GF-D8 (cell line): ENCODE measurements around the gene PRKG1.
"Not testable (repeated sequence)": the region's sequence is repeated elsewhere in the genome, so short reads cannot be mapped to it uniquely, and the experiment has no call there.

Experiments used
- DNase-seq: peaks from one replicate; lab custom pipeline; 2025; lab: John Stamatoyannopoulos, UW

Gene PRKG1

DNA sequence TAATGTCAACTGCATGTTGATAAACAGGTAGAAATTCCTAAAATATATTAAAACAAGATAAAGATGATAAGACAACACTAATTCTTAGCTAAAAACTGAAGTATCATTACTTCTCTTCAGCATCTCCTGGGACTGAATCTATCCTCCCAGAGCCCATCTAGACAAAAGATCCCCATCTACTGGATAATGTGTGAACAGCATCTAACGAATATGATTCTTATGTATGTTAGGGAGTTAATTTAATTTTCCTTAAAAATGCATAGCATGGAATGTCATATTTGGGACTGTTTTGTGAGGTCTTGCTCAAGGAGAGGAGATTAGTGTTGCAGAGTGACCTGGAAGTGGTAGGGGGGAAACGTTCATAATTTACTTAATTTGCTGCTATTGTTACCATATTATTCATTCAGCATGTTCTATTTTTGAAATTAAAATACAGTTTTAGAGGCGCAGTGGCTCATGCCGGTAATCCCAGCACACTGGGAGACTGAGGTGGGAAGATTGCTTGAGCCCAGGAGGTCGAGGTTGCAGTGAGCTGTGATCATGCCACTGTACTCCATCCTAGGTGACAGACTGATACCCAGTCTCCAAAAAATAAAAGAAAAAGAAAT lies 930.2 kb downstream of the PRKG1 start:
- no peak for DNase-seq

DNA sequence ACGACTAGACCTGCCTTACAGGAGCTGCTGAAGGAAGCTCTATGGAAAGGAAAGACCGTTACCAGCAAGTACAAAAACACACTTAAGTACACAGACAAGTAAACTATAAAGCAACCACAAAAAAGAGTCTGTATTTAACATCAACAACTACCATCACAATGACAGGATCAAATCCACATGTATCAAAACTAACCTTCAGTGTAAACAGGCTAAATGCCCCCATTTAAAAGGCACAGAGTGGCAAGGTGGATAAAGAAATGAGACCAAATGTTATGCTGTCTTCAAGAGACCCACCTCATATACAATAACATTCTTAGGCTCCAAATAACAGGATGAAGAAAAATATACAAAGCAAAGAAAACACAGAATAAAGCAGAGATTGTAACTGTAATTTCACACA lies 932.8 kb downstream of the PRKG1 start:
- DNase-seq = no peak

DNA sequence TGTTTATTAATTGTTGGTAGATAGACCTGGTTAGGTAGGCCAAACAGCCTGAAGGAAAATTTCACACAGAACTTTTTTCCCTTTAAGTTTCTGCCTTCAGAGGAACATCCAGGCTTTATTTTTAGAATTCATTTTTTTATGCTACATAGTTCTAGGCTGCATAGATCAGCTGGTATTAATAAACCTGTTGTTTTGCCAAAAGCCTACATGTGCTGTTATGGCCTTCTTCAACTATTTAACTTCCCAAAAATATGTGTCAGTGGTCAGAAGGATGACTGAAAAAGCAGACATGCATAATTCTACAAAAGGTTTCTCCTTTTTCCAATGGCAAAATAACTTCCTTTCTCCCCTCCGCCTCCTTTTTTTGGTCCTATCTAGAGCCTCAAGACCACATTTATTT lies 936.8 kb downstream of the PRKG1 start:
- DNase-seq = no peak

DNA sequence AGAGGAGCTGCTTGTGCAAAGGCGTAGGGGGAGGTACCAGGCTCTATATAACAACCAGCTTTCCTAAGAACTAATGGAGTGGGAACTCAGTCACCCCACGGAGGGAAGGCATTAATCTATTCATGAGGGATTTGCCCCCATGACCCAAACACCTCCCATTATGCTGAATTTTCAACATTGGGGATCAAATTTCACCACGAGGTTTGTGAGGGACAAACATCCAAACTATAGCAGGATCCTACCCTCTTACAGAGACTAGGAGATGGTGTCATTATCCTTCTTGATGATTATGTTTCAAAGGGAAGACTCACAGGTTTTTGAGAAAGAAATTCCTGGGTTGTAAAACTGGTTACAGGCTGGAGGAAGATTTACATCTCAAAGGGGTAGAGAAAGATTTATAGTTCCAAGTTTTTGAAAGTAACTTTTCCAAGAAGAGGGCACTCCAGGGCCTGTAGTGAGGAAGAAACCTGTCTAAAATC lies 944.8 kb downstream of the PRKG1 start:
- DNase-seq = no peak

DNA sequence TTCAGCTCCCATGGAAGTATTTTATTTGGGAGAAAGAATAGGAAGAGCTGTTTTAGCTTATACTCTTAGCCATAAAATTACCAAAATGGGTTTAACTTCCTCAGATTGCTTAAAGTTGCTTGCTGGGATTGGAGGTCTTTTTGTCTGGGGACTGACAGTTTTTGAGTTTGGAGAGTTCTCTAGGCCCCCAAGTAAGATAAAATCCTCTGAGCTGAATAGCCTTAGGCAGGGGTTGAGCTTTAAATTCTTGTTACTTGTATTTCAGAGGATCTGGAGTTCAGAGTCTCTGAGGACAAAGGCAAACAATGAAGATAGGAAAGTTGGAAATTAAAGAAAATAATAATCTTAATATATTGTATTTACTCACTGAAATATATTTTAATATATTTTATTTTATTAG lies 945.4 kb downstream of the PRKG1 start:
- DNase-seq = no peak

DNA sequence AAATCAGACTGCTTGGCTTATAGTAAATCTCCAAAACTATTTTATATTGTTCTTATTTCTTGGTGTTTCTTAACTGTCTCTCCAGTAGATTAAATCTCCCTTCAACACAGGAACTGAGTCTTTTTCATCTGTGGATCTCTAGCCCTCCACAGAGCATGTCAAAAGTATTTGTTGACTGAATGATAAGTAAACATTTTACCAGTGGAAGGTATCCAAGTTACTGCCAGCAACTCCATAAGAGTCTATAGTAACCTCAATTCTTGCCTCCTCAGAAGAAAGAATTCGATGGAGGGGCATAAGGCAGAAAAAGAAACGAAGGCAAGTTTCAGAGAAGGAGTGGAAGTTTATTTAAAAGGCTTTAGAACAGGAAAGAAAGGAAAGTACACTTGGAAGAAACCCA lies 945.9 kb downstream of the PRKG1 start:
- no peak for DNase-seq

DNA sequence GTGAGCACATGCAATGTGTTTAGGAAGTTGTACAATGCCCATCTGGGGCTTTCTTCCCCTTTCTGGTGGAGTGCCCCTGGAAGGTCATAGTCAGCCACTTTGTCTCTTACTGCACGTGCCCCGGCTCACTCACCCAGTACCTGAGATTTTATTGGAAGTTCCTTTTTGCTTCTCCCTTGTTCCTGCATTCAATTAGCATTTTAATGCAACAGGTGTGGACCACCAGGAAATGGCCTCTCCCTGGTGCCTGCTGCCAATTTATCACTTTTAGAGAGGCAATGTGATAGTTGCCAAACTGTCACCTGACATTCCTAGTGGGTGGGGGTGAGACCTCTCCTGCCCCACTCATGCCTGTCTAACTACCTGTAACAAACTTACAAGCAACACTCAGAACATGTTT lies 946.4 kb downstream of the PRKG1 start:
- no peak for DNase-seq

DNA sequence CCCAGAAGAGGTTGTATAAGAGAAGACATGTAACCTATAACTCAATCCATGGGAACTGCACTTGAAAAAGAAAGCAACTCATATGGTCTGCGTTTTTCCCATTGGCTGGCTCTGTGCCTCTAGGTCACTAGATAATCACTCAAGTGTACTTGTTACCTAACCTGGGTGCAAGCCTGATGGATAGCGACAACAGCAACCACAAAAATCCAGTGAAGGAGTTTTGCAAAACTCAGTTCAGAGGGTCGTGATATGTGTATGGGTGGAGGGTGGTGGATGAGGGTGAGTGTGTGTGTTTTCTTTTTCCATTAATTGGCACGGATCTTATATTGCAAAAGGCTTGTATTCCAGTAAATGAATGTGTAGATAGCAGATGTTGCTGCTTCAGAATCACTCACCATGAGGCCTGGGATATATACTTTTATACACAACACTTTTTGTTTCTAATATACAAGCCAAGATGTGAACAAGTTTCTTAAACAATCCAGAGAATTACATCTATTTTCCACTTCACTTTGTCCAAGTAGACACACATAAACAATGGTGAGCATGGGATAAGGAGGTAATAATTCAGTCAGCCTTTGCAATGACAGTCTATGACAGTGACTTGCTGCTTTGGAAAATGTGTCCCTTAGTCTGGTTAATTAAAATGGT lies 952.9 kb downstream of the PRKG1 start:
- DNase-seq = no peak

DNA sequence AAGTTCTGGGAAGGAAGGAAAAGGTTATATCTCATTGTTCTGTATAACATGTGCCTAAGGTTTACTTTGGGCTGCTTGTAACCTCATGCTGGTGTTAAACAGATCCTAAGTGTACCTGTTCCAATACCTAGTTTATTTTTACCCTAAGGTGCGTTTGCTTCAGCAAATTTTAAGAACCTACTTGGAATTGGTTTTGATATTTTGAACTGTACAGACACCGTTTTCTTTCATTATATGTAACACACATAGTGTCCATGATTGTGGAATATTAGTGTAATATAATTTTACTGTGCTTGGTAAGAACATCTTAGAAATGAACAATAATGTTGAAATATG lies 954.2 kb downstream of the PRKG1 start:
- DNase-seq = no peak

DNA sequence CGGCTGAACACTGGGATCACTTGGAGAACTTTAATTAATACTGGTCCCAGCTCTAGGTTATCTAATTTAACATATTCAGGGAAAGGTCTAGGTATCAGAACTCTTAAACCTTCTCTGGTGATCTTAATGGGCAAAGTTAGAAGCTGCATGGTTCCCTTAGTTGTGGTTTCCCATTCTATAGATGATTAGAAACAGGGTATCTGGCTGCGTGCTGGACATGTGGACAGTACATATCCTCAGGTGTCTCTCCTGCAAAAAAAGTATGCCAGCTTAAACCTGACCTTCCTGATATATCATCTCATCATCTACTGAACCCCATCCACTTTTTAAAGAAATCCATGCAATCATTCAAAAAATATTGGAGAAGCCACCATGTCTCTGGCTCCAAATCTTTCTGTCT lies 955.3 kb downstream of the PRKG1 start:
- DNase-seq = no peak

DNA sequence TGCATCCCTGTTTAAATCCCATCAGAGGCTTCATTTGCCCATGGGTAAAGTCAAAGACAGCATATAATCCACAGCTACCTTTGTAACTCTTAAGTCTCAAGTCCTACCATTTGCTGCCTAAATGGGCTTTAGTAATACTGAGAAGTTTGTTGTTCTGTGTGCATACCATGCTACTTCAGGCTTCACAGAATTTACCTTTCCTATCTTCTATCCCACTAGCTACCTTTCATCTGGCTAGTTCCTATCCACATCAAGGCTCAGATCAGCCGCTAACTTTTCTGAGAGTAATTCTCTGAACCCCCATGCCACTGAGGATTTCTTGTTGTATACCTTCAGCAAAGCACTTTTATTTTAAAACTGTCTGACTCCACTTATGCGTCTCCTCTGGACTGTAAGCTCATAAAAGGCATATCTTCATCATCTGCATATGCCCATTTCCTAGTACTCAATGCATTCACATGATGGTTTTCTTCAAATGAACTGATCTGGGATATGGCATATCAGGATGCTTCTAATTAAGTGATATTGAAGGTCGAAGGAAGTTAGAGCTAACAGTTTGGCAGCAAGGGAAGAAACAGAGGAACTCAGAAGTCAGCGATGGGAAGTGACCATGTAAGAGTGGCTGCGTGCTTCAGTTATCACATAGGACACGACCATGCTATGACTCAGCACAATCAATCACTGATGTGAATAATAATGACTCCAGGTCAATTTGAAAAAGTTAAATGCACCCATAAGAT lies 955.9 kb downstream of the PRKG1 start:
- no peak for DNase-seq

DNA sequence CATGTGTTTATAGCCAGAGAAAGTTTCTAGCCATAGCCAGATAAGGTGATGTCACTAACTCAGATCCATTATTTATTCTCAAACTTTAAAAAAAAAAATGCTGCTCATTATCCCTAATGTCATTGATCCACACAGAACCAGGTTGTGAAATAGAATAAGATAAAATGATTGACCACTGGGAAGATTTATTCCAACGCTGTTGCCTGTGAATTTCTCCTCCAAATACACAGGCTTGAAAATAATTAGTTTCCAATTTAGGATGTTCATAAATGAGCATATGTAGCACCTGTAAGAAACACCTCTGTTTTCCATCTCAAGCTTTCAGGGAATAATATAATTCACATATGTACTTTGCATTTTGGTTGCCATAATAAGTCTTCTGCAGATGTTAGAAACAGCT lies 956.7 kb downstream of the PRKG1 start:
- no peak for DNase-seq

DNA sequence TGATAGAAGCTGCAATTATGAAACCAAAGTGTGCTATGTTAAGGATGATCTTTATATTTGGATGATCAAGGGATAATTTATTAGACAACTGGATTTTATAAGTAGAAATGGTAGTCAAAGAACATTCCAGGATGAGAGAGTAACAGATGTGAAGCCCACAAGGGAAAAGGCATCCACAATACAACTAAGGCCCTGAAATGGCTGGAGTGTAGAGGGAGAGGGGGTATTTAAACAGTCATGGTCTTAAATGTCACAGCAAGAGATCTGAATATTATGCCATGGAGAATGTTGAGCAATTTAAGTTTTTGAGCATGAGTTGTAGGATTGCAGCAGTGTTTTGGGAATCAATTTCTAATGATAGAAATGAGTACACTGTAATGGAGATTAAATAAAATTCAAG lies 957.5 kb downstream of the PRKG1 start:
- no peak for DNase-seq

DNA sequence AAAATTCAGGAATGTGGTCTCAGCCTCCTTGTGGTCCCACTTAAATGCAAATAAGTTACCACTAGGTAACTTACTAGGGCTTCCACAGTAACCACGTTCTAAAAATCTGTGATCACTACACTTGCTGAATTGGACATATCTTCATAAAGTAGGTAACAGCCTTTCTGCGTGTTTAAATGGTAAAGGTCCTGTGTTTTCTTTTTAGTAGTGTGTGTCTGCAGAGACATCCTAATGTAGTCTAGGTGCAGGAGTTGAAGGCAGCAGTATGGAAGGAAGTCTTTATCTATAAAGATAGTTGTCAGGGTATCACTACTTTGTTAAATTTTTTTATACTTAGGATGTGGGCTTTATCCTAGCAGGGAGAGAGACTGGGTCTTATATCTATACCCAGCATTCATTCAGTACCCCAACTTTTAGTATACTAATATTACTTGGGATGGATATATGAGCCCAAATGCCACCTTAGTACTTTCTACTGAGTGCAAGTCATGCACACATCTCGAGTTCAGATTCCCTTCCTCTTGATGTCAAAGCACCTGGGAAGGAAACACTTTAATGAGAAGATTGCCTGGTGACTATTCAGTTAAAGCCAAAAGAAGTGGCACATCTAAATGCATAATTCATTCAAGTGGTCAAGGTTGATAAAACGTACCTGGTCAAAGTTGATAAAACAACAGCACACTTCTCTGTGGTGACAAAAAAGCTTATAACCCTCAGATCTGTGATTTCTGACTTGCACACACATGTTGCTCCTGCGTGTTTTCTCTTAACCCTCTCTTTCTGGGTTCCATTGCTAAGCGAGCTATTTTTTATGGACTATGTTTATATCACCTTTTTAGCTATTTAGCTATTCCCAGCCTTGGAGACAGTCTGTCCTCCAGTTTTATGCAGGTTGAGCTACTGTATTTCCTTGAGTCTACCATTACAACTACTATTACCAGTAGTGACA lies 958.7 kb downstream of the PRKG1 start:
- no peak for DNase-seq

DNA sequence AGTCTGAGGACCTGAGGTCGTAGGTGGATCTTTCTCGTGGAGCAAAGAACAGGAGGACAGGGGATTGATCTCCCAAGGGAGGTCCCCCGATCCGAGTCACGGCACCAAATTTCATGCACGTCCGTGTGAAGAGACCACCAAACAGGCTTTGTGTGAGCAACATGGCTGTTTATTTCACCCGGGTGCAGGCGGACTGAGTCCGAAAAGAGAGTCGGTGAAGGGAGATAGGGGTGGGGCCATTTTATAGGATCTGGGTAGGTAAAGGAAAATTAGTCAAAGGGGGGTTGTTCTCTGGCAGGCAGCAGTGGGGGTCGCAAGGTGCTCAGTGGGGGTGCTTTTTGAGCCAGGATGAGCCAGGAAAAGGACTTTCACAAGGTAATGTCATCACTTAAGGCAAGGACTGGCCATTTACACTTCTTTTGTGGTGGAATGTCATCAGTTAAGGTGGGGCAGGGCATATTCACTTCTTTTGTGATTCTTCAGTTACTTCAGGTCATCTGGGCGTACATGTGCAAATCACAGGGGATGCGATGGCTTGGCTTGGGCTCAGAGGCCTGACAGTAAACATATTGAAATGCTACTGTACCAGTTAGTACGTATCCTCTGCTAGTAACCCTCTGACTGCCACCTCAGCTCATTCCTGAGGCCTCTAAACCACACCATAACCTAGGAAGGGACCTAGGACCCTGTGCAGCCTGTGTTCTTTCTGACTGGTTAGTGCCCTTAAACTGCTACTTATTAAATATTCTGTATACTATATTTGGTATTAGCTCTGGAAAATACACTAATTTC lies 964.9 kb downstream of the PRKG1 start:
- not testable (repeated sequence) for DNase-seq

DNA sequence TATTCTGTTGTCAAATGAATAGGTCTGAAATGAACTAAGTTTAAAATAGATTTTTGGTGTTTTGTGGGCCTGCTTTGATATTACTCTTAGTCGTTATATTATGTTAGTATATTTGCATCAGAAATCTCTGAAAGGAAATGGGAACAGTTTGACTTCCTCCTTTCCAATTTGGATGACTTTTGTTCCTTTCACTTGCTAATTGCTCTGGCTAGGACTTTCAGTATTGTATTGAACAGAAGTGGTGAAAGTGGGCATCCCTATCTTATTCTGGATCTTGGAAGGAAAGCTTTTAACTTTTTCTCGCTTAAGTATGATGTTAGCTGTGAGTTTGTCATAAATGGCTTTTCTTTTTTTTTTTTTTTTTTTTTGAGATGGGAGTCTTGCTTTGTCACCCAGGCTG lies 966.2 kb downstream of the PRKG1 start:
- DNase-seq = no peak

DNA sequence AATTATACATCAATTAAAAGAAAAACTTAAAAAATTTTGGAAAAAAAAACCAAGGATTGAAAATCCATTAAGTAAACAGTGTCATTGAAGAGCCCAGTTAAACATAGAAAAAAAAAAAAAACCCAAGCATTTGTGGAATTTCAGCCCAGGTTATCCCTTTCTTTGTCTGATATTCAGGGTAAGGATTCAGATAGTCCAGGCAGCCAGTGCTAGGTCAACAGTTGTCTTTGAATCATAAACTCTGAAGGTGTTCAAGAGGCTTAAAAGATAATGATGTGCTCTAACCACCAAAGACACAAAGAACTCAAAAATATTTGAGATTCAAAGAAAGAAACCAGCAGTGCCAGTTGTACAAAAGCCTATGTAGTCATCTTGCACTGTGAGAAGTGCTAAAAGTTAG lies 969.5 kb downstream of the PRKG1 start:
- DNase-seq = no peak

DNA sequence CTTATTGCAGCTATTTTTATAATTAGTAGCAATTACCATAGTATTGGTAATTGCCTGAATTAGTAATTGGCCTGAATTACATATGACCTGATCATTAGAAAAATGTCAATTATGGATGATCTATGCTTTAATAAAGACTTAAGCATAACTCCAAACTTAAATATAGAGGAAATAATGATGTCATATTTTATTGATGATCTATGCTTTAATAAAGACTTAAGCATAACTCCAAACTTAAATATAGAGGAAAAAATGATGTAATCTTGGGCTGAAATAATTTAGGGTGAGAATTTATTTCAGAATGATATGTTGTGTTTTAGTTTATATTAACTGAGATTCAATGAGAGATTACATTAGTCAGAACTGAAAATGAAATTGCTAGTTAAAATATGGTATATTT lies 973.8 kb downstream of the PRKG1 start:
- DNase-seq = no peak

DNA sequence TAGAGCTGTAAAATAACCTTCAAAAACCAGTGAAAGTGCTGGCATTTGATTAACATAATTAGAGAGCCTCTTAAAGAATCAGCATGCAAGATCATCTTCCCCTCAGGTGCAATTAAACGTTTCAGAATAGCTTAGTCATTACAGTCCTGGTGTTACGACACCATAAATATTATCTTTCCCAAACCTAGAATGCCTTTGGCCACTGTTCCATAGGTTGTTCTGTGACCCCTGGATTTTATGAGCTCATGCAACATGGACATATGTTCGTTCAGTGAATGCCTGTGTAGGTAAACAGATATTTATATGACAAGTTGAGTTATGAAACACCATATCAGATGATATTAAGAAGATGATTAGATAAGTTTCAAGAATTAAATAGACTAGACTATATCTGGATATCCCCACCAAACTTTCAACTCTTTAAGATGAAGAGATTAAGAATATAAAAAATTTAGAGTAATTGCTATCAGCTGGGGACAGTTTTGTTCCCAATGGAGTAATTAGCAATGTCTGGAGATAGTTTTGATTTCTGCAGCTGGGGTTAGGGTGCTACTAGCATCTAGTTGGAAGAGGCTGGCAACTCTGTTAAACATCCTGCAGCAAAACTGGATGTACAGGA lies 976.3 kb downstream of the PRKG1 start:
- no peak for DNase-seq

DNA sequence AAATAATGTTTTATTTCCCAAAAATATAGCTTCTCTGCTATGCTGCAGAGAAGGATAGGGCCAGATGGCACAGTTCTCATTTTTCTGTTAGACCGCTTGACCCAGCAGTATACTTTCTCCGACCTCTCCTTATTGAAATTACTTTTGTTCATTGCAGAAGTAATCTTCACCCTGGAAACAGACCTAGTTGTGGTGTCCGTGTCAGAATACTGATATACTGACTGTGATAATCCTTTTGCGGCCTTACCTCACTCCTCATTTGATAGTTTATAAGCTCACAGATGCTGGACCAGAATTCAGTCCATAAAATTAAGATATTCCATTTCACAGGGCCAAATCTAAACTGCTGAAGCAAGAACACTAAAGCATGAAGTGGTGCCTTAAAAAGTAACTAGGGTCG lies 979.2 kb downstream of the PRKG1 start:
- DNase-seq = no peak

DNA sequence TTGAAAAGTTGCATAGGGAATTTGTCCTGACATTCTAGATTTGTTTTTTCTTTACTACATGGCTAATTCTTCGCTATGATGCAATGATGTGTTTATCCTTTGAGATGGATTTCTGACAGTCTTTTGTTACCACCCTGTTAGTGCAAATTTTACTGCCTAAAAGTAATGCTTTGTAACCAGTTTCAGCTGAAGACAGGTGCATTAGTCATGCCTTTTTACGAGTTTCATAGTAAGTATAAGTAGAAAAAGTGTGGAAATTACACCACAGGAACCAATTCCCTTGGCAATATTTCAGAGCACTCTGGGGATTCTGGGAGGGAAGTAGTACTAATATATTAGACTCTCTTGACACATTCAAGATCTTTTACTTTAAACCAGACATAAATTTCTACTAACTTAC lies 982.0 kb downstream of the PRKG1 start:
- DNase-seq = no peak
